HL-60 (cell line): ENCODE measurements around the gene ALDH1A1.

Experiments used
- GABPA ChIP-seq: IDR thresholded peaks from 2 replicates; pipeline ENCODE4 v1.6.1; 2012; ENCODE audit warnings: low read depth
- POLR2AphosphoS5 ChIP-seq: IDR thresholded peaks from 2 replicates; pipeline ENCODE4 v1.6.1; 2012; ENCODE audit warnings: low read depth
- SPI1 ChIP-seq: IDR thresholded peaks from 2 replicates; pipeline ENCODE4 v1.6.1; 2012; ENCODE audit warnings: low read depth, mild to moderate bottlenecking, borderline replicate concordance
- TF ChIP-seq, protein P1 (sequence below): IDR thresholded peaks from 2 replicates; pipeline ENCODE4 v1.6.1; 2012; ENCODE audit warnings: low read depth; ENCODE audit not compliant: insufficient replicate concordance
- TF ChIP-seq, protein P2 (sequence below): IDR thresholded peaks from one replicate; pipeline ENCODE4 v1.5.1; 2011; ENCODE audit warnings: low read length, control low read depth, inconsistent platforms; ENCODE audit not compliant: insufficient read depth

DNA sequence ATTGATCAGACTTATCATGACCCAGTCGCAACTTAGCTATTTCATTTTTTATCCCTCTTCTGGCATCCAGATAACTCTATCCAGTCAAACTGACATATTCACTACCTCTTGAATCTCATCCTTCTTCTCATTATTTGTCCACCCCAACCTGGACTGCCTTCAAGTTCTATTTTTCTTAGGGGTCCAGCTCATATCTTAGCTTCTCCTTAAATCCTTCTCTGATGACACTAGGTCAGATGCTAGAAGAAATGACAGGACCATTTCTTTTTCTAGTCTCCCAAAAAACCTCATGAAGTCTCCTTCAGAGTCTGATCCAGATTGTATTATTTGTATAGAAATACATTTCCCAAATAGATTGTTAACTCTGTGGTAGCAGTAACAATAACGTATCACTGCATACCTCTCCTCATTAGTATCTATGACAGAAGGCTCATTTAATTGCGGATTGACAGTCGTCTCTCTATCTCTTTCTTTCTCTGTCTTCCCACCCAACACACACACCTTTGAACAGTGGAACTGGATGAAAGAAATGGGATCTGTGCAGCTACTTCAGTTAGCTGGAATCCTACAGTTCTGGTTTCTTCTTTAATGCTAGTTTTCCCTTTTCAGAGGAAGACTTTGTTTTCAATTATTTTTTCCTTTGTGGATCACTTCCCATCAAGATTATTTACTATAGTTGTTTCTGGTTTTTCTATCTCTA is 33.5 kb downstream of the ALDH1A1 start:
- TF ChIP-seq GABPA (no peak), SPI1 (no peak), POLR2AphosphoS5 (no peak)
- TF ChIP-seq, protein P1, sequence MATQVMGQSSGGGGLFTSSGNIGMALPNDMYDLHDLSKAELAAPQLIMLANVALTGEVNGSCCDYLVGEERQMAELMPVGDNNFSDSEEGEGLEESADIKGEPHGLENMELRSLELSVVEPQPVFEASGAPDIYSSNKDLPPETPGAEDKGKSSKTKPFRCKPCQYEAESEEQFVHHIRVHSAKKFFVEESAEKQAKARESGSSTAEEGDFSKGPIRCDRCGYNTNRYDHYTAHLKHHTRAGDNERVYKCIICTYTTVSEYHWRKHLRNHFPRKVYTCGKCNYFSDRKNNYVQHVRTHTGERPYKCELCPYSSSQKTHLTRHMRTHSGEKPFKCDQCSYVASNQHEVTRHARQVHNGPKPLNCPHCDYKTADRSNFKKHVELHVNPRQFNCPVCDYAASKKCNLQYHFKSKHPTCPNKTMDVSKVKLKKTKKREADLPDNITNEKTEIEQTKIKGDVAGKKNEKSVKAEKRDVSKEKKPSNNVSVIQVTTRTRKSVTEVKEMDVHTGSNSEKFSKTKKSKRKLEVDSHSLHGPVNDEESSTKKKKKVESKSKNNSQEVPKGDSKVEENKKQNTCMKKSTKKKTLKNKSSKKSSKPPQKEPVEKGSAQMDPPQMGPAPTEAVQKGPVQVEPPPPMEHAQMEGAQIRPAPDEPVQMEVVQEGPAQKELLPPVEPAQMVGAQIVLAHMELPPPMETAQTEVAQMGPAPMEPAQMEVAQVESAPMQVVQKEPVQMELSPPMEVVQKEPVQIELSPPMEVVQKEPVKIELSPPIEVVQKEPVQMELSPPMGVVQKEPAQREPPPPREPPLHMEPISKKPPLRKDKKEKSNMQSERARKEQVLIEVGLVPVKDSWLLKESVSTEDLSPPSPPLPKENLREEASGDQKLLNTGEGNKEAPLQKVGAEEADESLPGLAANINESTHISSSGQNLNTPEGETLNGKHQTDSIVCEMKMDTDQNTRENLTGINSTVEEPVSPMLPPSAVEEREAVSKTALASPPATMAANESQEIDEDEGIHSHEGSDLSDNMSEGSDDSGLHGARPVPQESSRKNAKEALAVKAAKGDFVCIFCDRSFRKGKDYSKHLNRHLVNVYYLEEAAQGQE: no peak
- TF ChIP-seq, protein P2, sequence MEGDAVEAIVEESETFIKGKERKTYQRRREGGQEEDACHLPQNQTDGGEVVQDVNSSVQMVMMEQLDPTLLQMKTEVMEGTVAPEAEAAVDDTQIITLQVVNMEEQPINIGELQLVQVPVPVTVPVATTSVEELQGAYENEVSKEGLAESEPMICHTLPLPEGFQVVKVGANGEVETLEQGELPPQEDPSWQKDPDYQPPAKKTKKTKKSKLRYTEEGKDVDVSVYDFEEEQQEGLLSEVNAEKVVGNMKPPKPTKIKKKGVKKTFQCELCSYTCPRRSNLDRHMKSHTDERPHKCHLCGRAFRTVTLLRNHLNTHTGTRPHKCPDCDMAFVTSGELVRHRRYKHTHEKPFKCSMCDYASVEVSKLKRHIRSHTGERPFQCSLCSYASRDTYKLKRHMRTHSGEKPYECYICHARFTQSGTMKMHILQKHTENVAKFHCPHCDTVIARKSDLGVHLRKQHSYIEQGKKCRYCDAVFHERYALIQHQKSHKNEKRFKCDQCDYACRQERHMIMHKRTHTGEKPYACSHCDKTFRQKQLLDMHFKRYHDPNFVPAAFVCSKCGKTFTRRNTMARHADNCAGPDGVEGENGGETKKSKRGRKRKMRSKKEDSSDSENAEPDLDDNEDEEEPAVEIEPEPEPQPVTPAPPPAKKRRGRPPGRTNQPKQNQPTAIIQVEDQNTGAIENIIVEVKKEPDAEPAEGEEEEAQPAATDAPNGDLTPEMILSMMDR: no peak
